HCT116 (cell line): ENCODE data around the gene ZNF8. TPM values are rescaled to one million over a fixed set of nuclear protein-coding genes. Genes with fewer than 3 reads are reported as not detected.

ENCODE experiments used
- ATAC-seq: fragments of 200-7000 bp; cut with Tn5 transposase; 2 replicates; pipeline ENCODE4 v1.9.1; 2020; ENCODE audit warnings: mild to moderate bottlenecking, moderate library complexity
- BruUV-seq: library from RNA; stranded (reverse); fragments of 400-500 nt; replicated peaks from 2 replicates; lab custom pipeline; 2021; lab: Mats Ljungman, UMichigan
- CTCF ChIA-PET: fragments of 300-600 bp; sonication (Branson Sonifier 250); formaldehyde crosslinking; loops from one replicate; lab custom pipeline; 2021; ENCODE audit warnings: antibody characterized with exemption; lab: Charles Lee
- POLR2A ChIA-PET: fragments of 300-600, 350-600 bp; sonication (Branson Sonifier 250); formaldehyde crosslinking; loops from one replicate; lab custom pipeline; 2021; ENCODE audit warnings: antibody characterized with exemption; lab: Charles Lee
- RAD21 ChIA-PET, 2 experiments: fragments of 300-600 bp; sonication (Branson Sonifier 250); formaldehyde crosslinking; loops; one replicate each; lab custom pipeline; 2023; ENCODE audit warnings: low total read pairs in 2 of 2; ENCODE audit not compliant: uncharacterized antibody in 2 of 2, unreplicated experiment in 2 of 2, low non-redundant PET in 1 of 2; lab: Charles Lee
- DNase-seq: peaks from one replicate; pipeline ENCODE4 v3.0.0-alpha.2; 2010; ENCODE audit warnings: low read depth, low spot score
- H2AFZ ChIP-seq: fragments of 200-600 bp; shearing (Covaris generic), sonication (generic); 2 replicates; pipeline ENCODE4 v1.6.1; 2017; ENCODE audit warnings: low read depth, mixed run types, mixed read lengths, antibody characterized with exemption, low read length; ENCODE audit not compliant: poor library complexity, severe bottlenecking
- H3K27ac ChIP-seq: 2 replicates; pipeline ENCODE4 v1.5.1; 2012; ENCODE audit warnings: low read depth, low read length
- H3K27me3 ChIP-seq: fragments of 200-600 bp; sonication (generic); 2 replicates; pipeline ENCODE4 v1.6.1; 2016; ENCODE audit warnings: mixed run types, low read length, mixed read lengths; ENCODE audit not compliant: insufficient read depth
- H3K36me3 ChIP-seq, 2 experiments: fragments of 200-500 bp in 1 of 2; fragments of 200-600 bp in 1 of 2; sonication (Bioruptor generic) in 1 of 2; sonication (generic) in 1 of 2; 2 replicates each; pipeline versions ENCODE4 v1.5.1 to v1.6.1; 2014 to 2016; ENCODE audit warnings: low read length in 2 of 2, inconsistent platforms in 1 of 2, mixed read lengths in 1 of 2, mixed run types in 1 of 2; ENCODE audit not compliant: insufficient read depth in 2 of 2, control insufficient read depth in 1 of 2
- H3K4me1 ChIP-seq, 2 experiments: fragments of 200-600 bp in 1 of 2; sonication (generic) in 1 of 2; 2 replicates each; pipeline versions ENCODE4 v1.5.1 to v1.6.1; 2012 to 2017; ENCODE audit warnings: low read length in 2 of 2, inconsistent platforms in 1 of 2, mild to moderate bottlenecking in 1 of 2, mixed read lengths in 1 of 2, mixed run types in 1 of 2, moderate library complexity in 1 of 2; ENCODE audit not compliant: insufficient read depth in 2 of 2, control insufficient read depth in 1 of 2
- H3K4me2 ChIP-seq: fragments of 200-600 bp; sonication (generic); 2 replicates; pipeline ENCODE4 v1.6.1; 2017; ENCODE audit warnings: mixed run types, low read length, mixed read lengths
- H3K4me3 ChIP-seq, 2 experiments: fragments of 200-600 bp in 1 of 2; sonication (generic) in 1 of 2; replicated peaks in 1 of 2; 2 replicates each; pipeline ENCODE4 v1.5.1; 2011 to 2016; ENCODE audit warnings: low read length in 2 of 2, control low read depth in 1 of 2, low read depth in 1 of 2, mild to moderate bottlenecking in 1 of 2, mixed read lengths in 1 of 2, mixed run types in 1 of 2
- H3K79me2 ChIP-seq: fragments of 200-600 bp; sonication (generic); 2 replicates; pipeline ENCODE4 v1.6.1; 2017; ENCODE audit warnings: mild to moderate bottlenecking, mixed run types, low read length, moderate library complexity, mixed read lengths; ENCODE audit not compliant: insufficient read depth
- H3K9ac ChIP-seq: fragments of 200-600 bp; sonication (generic); 2 replicates; pipeline ENCODE4 v1.6.1; 2016; ENCODE audit warnings: low read length, mixed read lengths
- H3K9me2 ChIP-seq: fragments of 200-600 bp; sonication (generic), shearing (Covaris generic); 2 replicates; pipeline ENCODE4 v1.6.1; 2017; ENCODE audit warnings: mixed run types, mild to moderate bottlenecking, moderate library complexity; ENCODE audit not compliant: insufficient read depth
- H3K9me3 ChIP-seq, 2 experiments: fragments of 200-500 bp in 1 of 2; fragments of 200-600 bp in 1 of 2; sonication (Bioruptor generic) in 1 of 2; sonication (generic) in 1 of 2; 2 replicates each; pipeline ENCODE4 v1.6.1; 2014 to 2017; ENCODE audit warnings: low read length in 2 of 2, mixed read lengths in 2 of 2, inconsistent platforms in 1 of 2, low read depth in 1 of 2, mild to moderate bottlenecking in 1 of 2, mixed run types in 1 of 2, moderate library complexity in 1 of 2; ENCODE audit not compliant: control insufficient read depth in 1 of 2, insufficient read depth in 1 of 2
- H4K20me1 ChIP-seq: fragments of 200-600 bp; sonication (generic), shearing (Covaris generic); 2 replicates; pipeline ENCODE4 v1.6.1; 2017; ENCODE audit warnings: mixed run types, mild to moderate bottlenecking, moderate library complexity; ENCODE audit not compliant: insufficient read depth
- CEBPB ChIP-seq: IDR thresholded peaks from 2 replicates; pipeline ENCODE4 v1.6.1; 2012; ENCODE audit warnings: low read depth
- CTCF ChIP-seq, 3 experiments: fragments of 200-600 bp in 1 of 3; sonication (generic) in 1 of 3; IDR thresholded peaks in 2 of 3; conservative IDR thresholded peaks in 1 of 3; 2 replicates each; pipeline ENCODE4 v1.5.1; 2012 to 2017; ENCODE audit warnings: low read depth in 2 of 3, low read length in 2 of 3, antibody characterized with exemption in 1 of 3, borderline replicate concordance in 1 of 3, control low read depth in 1 of 3, mild to moderate bottlenecking in 1 of 3, mixed read lengths in 1 of 3, mixed run types in 1 of 3, moderate library complexity in 1 of 3; ENCODE audit not compliant: insufficient read depth in 1 of 3
- EGR1 ChIP-seq: IDR thresholded peaks from 2 replicates; pipeline ENCODE4 v1.6.1; 2012; ENCODE audit warnings: low read depth
- ELF1 ChIP-seq: IDR thresholded peaks from 2 replicates; pipeline ENCODE4 v1.6.1; 2012; ENCODE audit warnings: low read depth, borderline replicate concordance
- EZH2 ChIP-seq: fragments of 200-600 bp; sonication (generic); IDR thresholded peaks from 2 replicates; pipeline ENCODE4 v1.6.1; 2017; ENCODE audit warnings: antibody characterized with exemption, mixed run types
- EZH2phosphoT487 ChIP-seq: fragments of 200-600 bp; IDR thresholded peaks from 2 replicates; pipeline ENCODE4 v1.6.1; 2018; ENCODE audit warnings: antibody characterized with exemption, borderline replicate concordance
- FOSL1 ChIP-seq: IDR thresholded peaks from 2 replicates; pipeline ENCODE4 v1.6.1; 2012; ENCODE audit warnings: low read depth
- JUND ChIP-seq: IDR thresholded peaks from 2 replicates; pipeline ENCODE4 v1.6.1; 2012
- MAX ChIP-seq: IDR thresholded peaks from 2 replicates; pipeline ENCODE4 v1.6.1; 2012
- POLR2A ChIP-seq: IDR thresholded peaks from 2 replicates; pipeline ENCODE4 v1.7.0; 2011; ENCODE audit warnings: borderline replicate concordance; ENCODE audit not compliant: insufficient read depth, insufficient read length; ENCODE audit errors: extremely low read depth
- POLR2AphosphoS5 ChIP-seq: IDR thresholded peaks from 2 replicates; pipeline ENCODE4 v1.6.1; 2011; ENCODE audit warnings: mild to moderate bottlenecking, low read depth, low read length, moderate library complexity
- SIN3A ChIP-seq: IDR thresholded peaks from 2 replicates; pipeline ENCODE4 v1.6.1; 2012; ENCODE audit warnings: low read depth
- SRF ChIP-seq: IDR thresholded peaks from 2 replicates; pipeline ENCODE4 v1.6.1; 2012; ENCODE audit warnings: low read depth
- TCF7L2 ChIP-seq: IDR thresholded peaks from 2 replicates; pipeline ENCODE4 v1.7.0; 2011; ENCODE audit warnings: borderline replicate concordance, inconsistent platforms; ENCODE audit not compliant: insufficient read depth, insufficient read length; ENCODE audit errors: extremely low read depth
- YY1 ChIP-seq: IDR thresholded peaks from 2 replicates; pipeline ENCODE4 v1.6.1; 2011; ENCODE audit warnings: low read length, low read depth, moderate library complexity, mild to moderate bottlenecking; ENCODE audit not compliant: insufficient replicate concordance; ENCODE audit errors: extremely low read depth
- ZNF274 ChIP-seq: fragments of 200-500 bp; sonication (Bioruptor generic); IDR thresholded peaks from 2 replicates; pipeline ENCODE4 v1.6.1; 2014; ENCODE audit warnings: mild to moderate bottlenecking, low read depth, low read length, inconsistent platforms
- intact Hi-C: fragments of 100-400 bp; cut with micrococcal nuclease; formaldehyde crosslinking; loops from 2 replicates; pipeline ENCODE4 v1.10.0; 2022
- total RNA-seq: library from RNA; stranded (reverse); gene quantifications from one replicate; pipeline ENCODE4 v1.2.1, GENCODE V29; 2021; ENCODE audit not compliant: unreplicated experiment
- TF ChIP-seq, protein P1 (sequence below): IDR thresholded peaks from 2 replicates; pipeline ENCODE4 v1.6.1; 2012; ENCODE audit warnings: low read depth

Gene ZNF8
- total RNA-seq, 1 experiment from 2014 or later = 6.4 TPM

- H3K36me3 ChIP-seq = peaks cover 0 to 7% of the 10 kb centered on the region in 2 experiments; a peak in 1 of 4 replicates
- no peaks in the 10 kb centered on the region for H3K9me2 ChIP-seq
- no peaks in the 10 kb centered on the region for H3K9me3 ChIP-seq
- H3K27ac ChIP-seq = no peak overlapping the region
- H2AFZ ChIP-seq = no peak overlapping the region
- BruUV-seq = no TSS peak
- TF ChIP-seq YY1 (no peak), EGR1 (no peak), SIN3A (no peak), JUND (no peak), ZNF274 (no peak), CTCF (IDR thresholded peaks at IDR 0.05 in 2 of 3, conservative IDR thresholded peaks at IDR 0.05 in 1 of 3; ENCODE audit: borderline replicate concordance in 1 of 3, insufficient read depth in 1 of 3, low read depth in 2 of 3, low read length in 2 of 3) (no peak), POLR2AphosphoS5 (no peak), CEBPB (no peak), TCF7L2 (no peak), ELF1 (no peak), MAX (no peak), FOSL1 (no peak), SRF (no peak), EZH2 (no peak), EZH2phosphoT487 (no peak), POLR2A (no peak)
- TF ChIP-seq, protein P1, sequence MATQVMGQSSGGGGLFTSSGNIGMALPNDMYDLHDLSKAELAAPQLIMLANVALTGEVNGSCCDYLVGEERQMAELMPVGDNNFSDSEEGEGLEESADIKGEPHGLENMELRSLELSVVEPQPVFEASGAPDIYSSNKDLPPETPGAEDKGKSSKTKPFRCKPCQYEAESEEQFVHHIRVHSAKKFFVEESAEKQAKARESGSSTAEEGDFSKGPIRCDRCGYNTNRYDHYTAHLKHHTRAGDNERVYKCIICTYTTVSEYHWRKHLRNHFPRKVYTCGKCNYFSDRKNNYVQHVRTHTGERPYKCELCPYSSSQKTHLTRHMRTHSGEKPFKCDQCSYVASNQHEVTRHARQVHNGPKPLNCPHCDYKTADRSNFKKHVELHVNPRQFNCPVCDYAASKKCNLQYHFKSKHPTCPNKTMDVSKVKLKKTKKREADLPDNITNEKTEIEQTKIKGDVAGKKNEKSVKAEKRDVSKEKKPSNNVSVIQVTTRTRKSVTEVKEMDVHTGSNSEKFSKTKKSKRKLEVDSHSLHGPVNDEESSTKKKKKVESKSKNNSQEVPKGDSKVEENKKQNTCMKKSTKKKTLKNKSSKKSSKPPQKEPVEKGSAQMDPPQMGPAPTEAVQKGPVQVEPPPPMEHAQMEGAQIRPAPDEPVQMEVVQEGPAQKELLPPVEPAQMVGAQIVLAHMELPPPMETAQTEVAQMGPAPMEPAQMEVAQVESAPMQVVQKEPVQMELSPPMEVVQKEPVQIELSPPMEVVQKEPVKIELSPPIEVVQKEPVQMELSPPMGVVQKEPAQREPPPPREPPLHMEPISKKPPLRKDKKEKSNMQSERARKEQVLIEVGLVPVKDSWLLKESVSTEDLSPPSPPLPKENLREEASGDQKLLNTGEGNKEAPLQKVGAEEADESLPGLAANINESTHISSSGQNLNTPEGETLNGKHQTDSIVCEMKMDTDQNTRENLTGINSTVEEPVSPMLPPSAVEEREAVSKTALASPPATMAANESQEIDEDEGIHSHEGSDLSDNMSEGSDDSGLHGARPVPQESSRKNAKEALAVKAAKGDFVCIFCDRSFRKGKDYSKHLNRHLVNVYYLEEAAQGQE = no peak
- TF ChIP-seq, all 23 proteins: peak for 0
- intact Hi-C loops = no loop called here
- H3K79me2 ChIP-seq = peaks cover 17% of the 10 kb centered on the region
- H3K4me2 ChIP-seq = no peak overlapping the region
- RAD21 ChIA-PET = no interaction called here
- H3K4me3 ChIP-seq = no peak overlapping the region
- no peak for DNase-seq
- H3K9ac ChIP-seq = no peak overlapping the region
- H3K27me3 ChIP-seq = no peaks in the 10 kb centered on the region
- POLR2A ChIA-PET = interaction anchor here (2.2 kb wide), 1 partner anchor 30 kb away, joined by 5 read pairs; the partner anchor contains the start of gene ZNF497
- H3K4me1 ChIP-seq = peaks cover 8 to 14% of the 10 kb centered on the region in 2 experiments; a peak in 3 of 4 replicates
- CTCF ChIA-PET = no interaction called here
- H4K20me1 ChIP-seq = no peaks in the 10 kb centered on the region
- no peak for ATAC-seq
These were observed 53.9 kb downstream of the ZNF8 start for GRCh38 chr19:58332697-58333096.
